Activated T-helper 1 cell treated with anti-CD3 and anti-CD28 coated beads, Interleukin-2, amount 50 U/mL, for 16 hours (primary cell): ENCODE data around the gene NCOA6.
"Not testable (repeated sequence)": the region's sequence is repeated elsewhere in the genome, so short reads cannot be mapped to it uniquely, and the experiment has no call there.

Source experiments
- DNase-seq, 2 donors: peaks; one replicate each; pipeline ENCODE4 v3.0.0-alpha.2; 2020; ENCODE audit warnings: low read depth in 1 of 2, low spot score in 1 of 2

NCOA6 gene

DNA sequence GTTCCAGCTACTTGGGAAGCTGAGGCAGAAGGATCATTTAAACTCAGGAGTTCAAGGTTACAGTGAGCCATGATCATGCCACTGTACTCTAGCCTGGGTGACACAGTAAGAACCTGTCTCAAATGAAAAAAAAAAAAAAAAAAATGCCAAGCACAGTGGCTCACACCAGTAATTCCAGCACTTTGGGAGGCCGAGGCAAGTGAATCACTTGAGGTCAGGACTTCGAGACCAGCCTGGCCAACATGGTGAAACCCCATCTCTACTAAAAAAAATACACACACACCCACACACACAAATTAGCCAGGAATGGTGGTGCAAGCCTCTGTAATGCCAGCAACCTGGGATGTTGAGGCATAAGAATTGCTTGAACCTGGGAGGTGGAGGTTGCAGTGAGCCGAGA lies 102.9 kb downstream of the NCOA6 start:
- DNase-seq: not testable (repeated sequence)

DNA sequence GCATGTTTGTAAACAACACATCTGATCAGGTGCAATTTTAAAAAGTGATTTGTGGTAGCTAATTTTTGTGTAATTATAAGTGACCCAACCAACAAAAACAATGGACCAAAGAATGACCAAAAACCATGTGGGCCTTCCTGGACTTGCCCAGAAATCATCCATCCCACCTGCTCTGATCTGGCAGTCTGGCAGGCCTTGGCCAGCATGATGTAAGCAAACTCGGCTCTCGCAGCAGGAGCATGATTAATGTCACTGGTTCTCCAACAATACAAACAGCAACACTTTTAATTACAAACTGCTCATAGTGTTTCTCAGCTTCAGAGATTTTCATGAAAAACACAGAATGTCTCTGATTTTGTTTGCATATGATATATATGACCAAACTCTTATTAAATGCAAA lies 105.2 kb downstream of the NCOA6 start:
- no peak for DNase-seq

DNA sequence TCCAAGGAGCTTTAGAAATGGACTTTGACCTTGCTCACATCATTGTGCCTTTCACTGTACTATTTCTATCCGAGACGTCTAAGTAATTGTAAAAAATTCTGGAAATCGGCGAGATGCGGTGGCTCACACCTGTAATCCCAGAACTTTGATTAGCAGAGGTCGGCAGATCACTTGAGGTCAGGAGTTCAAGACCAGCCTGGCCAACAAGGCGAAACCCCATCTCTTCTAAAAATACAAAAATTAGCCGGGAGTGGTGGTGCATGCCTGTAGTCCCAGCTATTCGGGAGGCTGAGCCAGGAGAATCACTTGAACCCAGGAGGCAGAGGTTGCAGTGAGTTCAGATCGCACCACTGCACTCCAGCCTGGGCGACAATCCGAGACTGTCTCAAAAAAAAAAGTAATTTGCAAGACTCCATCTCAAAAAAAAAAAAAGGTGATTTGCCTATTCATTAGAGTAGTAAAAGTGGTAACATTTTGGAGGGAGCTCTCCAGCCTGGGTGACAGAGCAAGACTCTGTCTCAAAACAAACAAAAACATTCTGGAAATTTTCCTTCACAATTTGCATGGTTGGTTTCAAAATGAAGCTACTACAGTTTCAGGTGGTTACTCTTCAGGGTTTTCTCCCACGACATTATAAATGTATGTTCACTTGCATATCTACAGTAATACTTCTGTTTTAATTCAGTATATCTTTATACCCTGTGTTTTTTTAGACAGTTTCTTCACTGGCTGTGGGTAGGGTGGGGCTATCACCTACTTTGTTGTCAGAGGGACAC lies 106.0 kb downstream of the NCOA6 start:
- not testable (repeated sequence) for DNase-seq

DNA sequence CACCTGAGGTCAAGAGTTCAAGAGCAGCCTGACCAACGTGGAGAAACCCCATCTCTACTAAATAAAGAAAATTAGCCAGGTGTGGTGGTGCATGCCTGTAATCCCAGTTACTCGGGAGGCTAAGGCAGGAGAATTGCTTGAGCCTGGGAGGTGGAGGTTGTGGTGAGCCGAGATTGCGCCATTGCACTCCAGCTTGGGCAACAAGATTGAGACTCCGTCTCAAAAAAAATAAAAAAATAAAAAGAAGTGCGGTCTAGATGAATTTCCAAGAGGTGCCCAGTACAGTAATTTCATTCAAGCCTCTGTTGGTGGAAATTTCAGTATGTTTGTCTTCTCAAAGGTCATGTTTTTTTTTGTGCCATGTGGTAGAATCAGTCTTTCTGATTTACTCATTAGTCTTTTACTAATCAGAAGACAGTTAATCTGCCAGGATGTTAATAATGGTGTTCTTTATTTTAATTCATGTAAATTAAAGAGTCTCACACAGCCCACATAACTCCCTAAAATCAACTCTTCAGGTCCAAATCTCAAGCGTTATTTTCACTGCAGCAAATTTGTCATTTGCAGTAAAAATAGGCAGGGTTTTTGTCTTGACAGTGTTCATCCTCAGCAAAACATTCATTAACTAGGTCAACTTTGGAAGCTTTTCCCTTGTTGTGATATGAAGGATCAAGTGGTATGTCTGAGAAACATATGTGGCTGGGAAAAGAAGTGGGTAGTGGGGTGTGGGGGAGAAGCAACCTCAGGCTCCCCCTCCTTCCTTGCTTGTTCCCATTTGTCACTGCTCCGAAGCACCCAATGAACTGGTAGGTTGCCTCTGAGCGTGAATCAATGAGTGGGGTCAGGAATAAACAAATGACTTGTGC lies 108.0 kb downstream of the NCOA6 start:
- DNase-seq: no peak

DNA sequence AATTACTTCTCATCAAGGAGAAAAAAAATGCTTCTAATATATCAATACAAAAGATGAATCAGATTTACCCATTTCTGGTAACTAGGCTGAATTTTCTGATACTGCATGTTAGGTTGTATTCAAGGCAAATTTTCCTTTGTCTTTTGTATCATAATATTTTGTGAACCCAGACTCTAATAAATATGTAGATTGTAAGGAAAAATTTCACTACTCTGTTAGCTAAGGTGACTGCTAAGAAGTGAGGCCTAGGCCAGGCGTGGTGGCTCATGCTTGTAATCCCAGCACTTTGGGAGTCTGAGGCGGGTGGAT lies 108.6 kb downstream of the NCOA6 start:
- no peak for DNase-seq

DNA sequence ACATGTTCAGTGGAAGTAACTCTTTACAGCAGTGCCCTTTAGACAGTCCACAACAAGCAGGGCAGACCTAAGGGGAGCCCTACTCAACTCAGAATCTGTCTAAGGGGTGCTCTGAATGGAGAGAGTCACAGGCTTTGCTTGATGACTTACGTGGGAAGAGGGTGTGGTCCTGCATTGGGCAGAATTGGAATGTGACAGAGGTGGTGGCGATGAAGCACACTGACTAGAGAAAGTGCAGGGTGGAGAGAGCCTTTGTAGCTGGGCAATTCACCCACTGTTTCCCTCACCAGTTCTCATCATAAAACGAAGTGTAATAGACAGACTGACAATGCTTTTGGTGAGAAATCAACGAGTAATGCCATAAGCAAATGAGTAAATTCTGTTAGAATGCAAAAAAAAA lies 110.1 kb downstream of the NCOA6 start:
- no peak for DNase-seq

DNA sequence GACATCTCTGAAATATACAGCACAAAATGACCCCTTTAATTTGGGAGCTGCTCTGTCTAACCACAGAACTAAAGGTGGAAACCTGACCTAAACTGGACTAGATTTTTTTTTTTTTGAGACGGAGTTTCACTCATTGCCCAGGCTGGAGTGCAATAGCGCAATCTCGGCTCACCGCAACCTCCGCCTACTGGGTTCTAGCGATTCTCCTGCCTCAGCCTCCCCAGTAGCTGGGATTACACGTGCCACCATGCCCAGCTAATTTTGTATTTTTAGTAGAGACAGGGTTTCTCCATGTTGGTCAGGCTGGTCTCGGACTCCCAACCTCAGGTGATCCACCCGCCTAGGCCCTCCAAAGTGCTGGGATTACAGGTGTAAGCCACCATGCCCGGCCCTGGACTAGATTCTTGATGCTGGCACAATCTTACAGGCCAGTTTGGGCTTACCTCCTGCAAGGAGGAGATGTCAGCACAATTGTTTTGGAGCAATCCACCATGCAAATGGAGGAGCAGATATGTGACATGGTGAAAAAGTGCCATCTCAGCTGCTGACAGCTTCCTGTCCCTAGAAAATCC lies 111.4 kb downstream of the NCOA6 start:
- not testable (repeated sequence) for DNase-seq

DNA sequence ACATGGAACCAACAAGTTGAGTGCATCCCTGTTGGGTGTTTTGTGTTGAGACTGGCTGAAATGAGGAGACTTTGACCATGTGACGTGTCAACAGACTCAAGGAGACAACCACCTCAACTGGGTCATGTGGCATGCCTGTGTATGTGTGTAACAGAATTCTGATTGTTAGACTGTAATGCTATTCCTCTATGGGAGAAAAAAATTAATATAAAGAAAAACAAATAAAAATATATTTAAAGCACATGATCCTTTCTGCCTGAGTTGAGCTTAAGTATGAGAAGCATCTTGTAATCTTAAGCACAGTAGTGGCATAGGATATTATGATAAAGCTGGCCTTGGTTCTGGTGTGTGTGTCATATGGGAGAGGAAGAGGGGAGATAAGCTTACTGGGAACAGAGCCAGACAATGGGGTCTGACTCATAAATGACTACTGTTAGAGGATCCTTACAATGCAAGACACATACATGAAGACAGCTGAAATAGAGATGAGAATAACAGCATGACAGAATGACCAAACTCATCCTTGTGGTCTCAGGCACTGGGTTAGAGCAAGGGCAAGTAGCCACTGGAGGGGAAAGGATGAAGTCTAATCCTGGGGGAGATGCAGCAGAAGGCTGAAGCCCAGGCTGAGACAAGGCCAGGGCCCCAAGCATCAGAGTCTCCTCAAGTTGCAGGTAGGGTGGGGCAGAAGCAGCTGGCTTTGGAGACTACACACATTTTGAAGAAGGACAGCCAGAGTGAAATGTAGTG lies 112.1 kb downstream of the NCOA6 start:
- DNase-seq: no peak

DNA sequence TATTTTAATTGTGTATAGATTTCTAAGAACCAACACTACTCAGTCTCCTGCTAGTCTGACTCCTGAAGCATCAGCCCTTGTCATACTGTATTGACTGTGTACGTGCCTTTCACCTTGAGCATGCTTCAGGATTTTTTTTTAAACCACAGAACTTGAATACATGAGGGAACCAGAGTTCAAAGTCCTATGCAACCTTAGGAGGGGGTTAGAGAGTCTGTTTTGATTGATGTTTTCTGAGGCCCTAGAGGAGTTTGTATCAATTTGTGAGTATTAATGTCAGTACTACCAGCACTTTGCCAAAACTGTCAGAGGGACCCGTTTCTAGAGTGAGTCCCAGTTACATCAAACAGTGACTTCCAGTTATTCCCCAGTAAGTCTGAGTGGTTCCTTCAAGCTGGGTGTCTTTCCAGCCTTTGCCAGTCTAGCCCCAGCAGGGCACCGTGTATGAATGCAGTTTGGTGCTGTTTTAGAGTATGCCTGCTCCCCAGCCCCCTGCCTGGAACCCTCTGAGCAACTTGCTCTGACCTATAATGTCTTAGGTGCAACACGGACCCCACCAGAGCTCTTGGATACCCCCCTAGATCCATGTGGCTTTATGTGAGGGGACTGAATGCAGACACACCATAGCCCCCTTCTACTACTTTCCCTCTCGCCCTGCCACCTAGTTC lies 112.8 kb downstream of the NCOA6 start:
- DNase-seq: no peak

DNA sequence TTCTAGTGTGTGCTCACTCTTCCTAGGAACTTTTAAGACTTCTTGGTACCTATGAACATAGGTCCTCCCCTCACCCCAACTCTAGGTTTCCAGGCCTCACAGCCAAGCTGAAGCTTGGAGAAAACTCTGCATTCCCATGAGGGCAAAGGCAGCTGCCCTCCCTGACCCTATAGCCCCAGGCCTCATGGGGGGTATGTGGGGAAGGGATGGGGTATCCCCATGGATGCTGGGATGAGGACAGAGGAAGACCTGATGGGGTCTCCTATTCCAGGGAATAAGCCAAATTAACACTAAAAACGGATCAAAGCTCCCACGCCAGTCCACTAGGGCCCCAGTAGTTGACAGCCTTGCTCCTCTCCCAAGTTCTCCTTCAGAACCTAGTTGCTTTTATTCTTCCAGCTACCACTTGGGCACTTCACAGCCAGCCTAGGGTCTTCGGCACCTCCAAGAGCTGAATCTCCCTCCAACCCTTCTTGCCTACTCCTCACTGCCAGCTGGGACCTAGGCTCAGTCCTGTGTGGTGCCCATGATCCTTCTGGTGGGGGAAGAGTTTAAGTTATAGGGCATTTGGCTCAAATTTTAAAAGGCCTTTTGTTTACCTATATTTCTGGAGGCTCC lies 113.5 kb downstream of the NCOA6 start:
- DNase-seq: no peak

DNA sequence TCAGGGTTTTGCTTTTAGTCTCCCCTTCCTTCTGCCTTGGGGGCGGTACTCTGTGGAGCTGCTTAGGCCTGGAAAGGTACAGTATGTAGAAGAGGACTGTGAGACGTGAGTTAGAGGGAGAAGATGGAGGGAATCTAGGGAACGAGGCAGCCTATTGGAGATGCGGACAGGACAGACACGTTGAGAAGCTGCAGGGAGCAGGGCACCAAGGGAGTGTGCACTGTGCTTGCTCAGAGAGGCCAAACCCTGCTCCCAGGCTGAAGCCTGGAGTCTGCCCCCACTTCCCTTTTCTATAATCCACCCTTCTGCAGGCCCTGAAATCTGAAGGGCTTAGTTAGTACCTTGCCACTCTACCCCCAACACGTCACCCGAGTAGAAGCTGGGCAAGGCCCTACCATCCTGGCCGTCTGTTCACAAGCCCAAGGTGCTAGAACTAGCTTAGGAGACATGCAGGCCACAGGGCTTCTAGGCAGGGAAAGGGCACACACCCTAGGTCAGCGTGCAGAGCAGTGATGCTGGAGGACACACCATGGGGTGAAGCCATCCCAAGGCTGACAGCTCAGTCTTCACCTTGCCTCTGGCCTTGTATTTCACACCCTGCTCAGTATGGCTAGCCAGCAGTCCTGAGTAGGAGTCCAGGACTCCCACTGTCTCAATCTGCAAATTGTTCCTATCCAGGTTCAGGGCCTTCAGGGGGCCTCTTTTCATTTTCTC lies 114.4 kb downstream of the NCOA6 start:
- DNase-seq: no peak

DNA sequence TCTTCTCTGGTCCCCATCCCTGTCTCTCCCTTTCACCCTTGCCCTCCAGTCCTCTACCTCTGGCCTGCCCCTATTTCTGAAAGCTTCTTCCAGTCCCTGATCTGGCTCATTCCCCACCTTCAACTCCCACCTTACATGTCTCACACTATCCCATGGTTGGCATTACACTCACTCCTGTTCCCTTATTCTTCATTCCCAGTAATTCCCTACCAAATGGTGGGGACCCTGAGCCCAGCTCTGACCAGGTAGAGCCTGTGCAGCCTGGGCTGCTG lies 114.9 kb downstream of the NCOA6 start:
- DNase-seq: no peak

DNA sequence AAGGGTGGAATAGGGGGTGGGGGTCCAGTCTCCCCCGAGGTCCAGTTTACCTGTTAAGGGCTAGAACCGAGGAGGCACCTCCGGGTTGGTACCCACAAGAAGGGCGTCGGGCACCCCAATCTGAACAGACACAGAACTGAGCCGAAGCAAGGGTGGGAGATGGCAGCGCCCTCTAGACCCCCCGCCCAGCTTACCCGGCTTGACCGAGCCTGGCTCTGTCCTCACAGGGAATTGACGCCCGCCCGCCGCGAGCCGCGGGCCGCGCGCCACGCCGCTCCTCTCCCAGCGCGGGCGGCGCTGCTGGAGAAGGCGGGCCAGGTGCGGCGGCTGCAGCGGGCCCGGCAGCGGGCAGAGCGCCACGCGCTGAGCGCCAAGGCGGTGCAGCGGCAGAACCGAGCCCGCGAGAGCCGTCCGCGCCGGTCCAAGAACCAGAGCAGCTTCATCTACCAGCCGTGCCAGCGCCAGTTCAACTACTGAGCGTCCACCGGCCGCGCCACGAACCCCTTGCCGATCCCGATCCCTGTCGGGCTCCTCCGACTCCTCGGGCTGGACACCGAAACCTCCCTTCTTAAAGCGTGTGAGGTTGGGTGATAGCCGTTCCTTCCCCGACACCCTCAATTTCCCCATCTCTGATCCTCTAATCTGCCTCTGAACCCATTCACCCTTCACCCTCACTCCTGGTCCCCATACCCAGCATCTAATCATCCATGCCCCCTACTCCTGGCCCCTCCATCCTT lies 115.5 kb downstream of the NCOA6 start:
- DNase-seq: peak in 1 of 2 donors; percentile 37

DNA sequence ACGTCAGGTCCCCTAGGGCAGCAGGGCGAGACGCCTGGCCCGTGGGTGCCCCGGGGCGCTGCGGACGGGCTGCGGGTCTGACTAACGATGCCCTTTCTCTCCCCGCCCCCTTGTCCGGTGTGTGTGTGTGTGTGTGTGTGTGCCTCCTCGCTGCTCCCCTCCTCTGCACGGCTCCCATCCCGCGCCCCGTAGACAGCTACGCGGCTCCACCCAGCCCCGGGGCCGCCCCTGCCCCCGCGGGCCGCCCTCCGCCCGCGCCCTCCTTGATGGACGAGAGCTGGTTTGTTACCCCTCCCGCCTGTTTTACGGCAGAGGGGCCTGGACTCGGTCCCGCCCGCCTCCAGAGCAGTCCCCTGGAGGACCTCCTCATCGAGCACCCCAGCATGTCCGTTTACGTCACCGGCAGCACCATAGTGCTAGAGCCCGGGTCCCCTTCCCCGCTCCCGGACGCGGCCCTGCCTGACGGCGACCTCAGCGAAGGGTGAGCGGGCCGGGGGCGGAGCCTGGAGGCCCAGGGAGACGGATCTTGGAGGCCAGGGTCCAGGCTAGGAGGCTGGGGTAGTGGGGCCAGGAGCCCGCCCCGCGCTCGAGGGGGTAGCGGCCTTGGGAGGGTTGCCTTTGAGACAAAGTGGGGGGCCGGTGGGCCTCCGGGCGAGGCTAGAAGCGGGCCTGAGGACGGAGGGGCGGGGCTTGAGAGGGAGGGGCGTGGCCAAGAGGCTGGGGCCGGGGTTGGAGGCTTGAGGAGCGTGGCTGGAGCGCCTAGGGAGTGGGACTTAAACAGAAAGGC lies 116.2 kb downstream of the NCOA6 start:
- peak; percentile 59 to 61 for DNase-seq

DNA sequence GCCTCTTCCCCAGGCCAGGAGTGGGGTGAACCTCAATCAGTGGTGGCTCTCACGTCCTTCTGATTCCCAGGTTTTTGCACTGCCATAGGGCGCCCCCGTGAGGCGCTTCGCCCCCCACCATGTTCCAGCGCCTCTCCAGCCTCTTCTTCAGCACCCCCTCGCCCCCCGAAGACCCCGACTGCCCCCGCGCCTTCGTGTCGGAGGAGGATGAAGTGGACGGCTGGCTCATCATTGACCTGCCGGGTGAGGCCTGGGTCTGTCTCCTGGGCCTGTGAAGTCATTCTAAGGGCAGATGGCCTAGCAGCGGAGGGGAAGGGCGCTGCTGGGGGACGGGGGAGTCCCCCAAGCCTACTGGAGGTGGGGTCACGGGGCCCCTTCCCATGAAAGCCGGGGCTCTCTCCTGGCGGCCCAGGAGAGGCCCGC lies 116.8 kb downstream of the NCOA6 start:
- peak; percentile 21 to 31 for DNase-seq

DNA sequence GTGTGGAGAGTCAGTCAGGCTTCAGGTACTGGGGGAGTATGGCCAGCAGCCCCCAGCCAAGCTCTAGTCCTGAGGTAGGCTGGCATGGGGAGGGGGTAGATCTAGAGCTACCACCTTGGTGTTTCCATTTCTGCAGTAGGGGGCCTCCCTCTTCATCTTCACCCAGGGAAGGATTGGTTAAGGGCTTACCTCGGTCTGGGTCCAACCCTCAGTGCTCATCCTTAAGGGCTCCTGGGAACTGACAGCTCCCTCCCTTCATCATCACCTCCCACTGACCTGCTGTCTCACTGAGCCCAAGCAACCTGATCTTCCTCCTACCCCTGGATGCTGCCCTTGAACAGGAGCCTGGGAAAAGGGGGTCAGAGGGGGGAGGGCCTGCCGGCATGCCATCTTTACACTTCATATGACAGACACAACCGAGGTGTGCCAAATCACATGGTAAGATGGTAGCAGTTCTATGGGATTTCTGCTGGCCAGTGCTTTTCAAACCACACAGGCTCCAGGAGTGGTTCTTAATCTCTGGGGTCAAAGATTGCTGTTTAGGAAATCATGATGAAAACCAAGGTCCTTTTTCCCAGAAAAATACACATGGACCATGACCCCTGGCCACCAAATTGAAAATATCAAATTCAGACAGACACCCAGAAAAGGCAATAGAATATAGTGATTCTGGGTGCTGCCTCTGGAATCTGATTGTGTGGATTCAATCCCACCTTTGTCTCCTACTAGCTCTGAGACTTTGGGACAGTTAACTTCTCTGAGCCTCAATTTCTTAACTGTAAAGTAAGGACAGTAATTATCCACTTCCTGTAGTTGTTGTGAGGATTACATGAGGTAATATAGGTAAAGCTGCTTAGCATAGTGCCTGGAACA lies 118.3 kb downstream of the NCOA6 start:
- no peak for DNase-seq

DNA sequence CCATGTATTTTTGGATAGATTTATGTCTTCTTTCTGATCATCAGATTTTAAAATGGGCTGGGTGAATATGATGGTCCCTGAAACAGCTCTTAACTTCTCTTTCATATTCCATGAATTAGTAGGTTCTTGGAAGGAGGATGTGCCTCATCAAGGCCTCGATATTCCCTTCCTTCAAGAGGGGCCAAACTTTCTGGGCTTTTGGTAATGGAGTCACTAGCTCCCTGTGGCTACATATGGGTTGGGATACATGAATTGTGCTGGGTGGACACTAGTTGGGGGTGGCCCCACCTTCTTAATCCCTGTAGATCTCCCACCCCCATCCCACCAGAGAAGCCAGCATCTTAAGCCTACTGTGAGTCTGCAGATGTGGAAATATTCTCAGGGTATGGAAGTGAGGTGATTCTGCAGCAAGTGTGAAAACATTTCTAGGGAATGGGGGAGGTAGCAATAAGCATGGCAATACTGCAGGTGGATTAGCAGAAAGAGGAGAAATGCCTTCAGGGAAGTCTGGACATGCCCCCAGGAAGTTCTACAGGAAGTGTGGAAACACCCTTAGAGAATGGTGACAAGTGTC lies 119.1 kb downstream of the NCOA6 start:
- no peak for DNase-seq
